KMS-11 (cell line): ENCODE measurements around the gene FBLIM1.
A peak's percentile ranks its signal among the peaks of the same experiment; 100 is the strongest.

Experiments used
- H2AFZ ChIP-seq: fragments of 200-600 bp; sonication (generic); 2 replicates; pipeline ENCODE4 v1.6.1; 2016; ENCODE audit warnings: antibody characterized with exemption, mixed run types, low read depth
- H3K27ac ChIP-seq: fragments of 200-600 bp; sonication (generic); 2 replicates; pipeline ENCODE4 v1.6.1; 2016; ENCODE audit warnings: mild to moderate bottlenecking, mixed run types
- H3K27me3 ChIP-seq: fragments of 200-600 bp; sonication (generic); 2 replicates; pipeline ENCODE4 v1.6.1; 2017; ENCODE audit warnings: mild to moderate bottlenecking, low read depth, mixed run types, moderate library complexity; ENCODE audit not compliant: insufficient read depth
- H3K36me3 ChIP-seq: fragments of 200-600 bp; sonication (generic); 2 replicates; pipeline ENCODE4 v1.6.1; 2017; ENCODE audit warnings: mild to moderate bottlenecking, mixed run types; ENCODE audit not compliant: insufficient read depth
- H3K4me1 ChIP-seq: fragments of 200-600 bp; sonication (generic); 2 replicates; pipeline ENCODE4 v1.6.1; 2016; ENCODE audit warnings: mild to moderate bottlenecking, low read depth, mixed run types; ENCODE audit not compliant: poor library complexity, severe bottlenecking
- H3K4me2 ChIP-seq: fragments of 200-600 bp; sonication (generic); 2 replicates; pipeline ENCODE4 v1.7.0; 2016; ENCODE audit warnings: mild to moderate bottlenecking, mixed run types
- H3K4me3 ChIP-seq: fragments of 200-600 bp; sonication (generic); IDR thresholded peaks from 2 replicates; pipeline ENCODE4 v1.6.1; 2017; ENCODE audit warnings: low read depth, low read length, mixed read lengths; ENCODE audit not compliant: insufficient read depth
- H3K79me2 ChIP-seq: fragments of 200-600 bp; sonication (generic); 2 replicates; pipeline ENCODE4 v1.6.1; 2016; ENCODE audit warnings: low read depth, mixed run types; ENCODE audit not compliant: insufficient read depth
- H3K9ac ChIP-seq: fragments of 200-600 bp; sonication (generic); 2 replicates; pipeline ENCODE4 v1.6.1; 2016; ENCODE audit warnings: mild to moderate bottlenecking, mixed run types
- H4K20me1 ChIP-seq: fragments of 200-600 bp; sonication (generic); 2 replicates; pipeline ENCODE4 v1.6.1; 2016; ENCODE audit warnings: mild to moderate bottlenecking, mixed run types; ENCODE audit not compliant: insufficient read depth
- TF ChIP-seq, protein P1 (sequence below): fragments of 200-600 bp; sonication (generic); conservative IDR thresholded peaks from 2 replicates; pipeline ENCODE4 v1.6.1; 2017; ENCODE audit warnings: low read depth, mild to moderate bottlenecking, antibody characterized with exemption, low read length, moderate library complexity, mixed read lengths

FBLIM1 gene

DNA sequence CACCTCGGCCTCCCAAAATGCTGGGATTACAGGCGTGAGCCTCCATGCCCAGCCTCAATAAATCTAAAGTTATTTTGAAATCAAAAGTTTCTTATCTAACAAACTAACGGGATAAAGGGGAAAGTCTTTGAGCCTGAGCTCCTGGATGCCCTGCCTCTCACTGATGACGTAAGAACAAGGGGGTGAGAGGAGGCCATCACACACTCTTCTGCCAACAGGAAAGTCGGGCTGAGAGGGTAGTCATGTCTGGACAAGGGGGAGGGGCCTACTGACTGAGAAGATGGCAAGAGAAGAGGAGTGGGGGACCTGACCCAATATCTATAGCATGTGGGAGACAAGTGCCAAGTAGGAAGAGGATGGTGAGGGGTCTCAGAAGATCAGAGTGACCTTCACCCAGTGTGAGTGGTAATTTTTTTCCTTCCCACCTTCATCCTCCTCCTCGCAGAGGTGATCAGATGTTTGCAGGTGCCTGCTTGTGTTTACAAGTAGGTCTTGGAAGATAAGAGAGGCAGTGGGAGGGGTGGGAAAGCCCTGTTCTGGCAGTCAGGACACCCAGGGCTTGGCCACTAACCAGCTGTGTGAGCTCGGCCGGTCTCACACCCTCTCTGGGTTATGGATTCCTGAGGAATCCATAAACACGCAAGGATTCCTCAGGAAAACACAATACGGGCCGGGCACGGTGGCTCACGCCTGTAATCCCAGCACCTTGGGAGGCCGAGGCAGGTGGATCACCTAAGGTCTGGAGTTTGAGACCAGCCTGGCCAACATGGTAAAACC is 39.2 kb downstream of the FBLIM1 start:
- H3K27ac ChIP-seq, result no peak overlapping the region
- no peaks in the 10 kb centered on the region for H3K79me2 ChIP-seq
- H3K9ac ChIP-seq, result no peak overlapping the region
- TF ChIP-seq, protein P1, sequence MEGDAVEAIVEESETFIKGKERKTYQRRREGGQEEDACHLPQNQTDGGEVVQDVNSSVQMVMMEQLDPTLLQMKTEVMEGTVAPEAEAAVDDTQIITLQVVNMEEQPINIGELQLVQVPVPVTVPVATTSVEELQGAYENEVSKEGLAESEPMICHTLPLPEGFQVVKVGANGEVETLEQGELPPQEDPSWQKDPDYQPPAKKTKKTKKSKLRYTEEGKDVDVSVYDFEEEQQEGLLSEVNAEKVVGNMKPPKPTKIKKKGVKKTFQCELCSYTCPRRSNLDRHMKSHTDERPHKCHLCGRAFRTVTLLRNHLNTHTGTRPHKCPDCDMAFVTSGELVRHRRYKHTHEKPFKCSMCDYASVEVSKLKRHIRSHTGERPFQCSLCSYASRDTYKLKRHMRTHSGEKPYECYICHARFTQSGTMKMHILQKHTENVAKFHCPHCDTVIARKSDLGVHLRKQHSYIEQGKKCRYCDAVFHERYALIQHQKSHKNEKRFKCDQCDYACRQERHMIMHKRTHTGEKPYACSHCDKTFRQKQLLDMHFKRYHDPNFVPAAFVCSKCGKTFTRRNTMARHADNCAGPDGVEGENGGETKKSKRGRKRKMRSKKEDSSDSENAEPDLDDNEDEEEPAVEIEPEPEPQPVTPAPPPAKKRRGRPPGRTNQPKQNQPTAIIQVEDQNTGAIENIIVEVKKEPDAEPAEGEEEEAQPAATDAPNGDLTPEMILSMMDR, result no peak
- H4K20me1 ChIP-seq, result no peaks in the 10 kb centered on the region
- no peak overlapping the region for H3K4me2 ChIP-seq
- no peak overlapping the region for H3K4me3 ChIP-seq
- no peaks in the 10 kb centered on the region for H3K27me3 ChIP-seq
- peaks cover 12% of the 10 kb centered on the region for H3K4me1 ChIP-seq
- no peaks in the 10 kb centered on the region for H3K36me3 ChIP-seq
- H2AFZ ChIP-seq, result no peak overlapping the region

DNA sequence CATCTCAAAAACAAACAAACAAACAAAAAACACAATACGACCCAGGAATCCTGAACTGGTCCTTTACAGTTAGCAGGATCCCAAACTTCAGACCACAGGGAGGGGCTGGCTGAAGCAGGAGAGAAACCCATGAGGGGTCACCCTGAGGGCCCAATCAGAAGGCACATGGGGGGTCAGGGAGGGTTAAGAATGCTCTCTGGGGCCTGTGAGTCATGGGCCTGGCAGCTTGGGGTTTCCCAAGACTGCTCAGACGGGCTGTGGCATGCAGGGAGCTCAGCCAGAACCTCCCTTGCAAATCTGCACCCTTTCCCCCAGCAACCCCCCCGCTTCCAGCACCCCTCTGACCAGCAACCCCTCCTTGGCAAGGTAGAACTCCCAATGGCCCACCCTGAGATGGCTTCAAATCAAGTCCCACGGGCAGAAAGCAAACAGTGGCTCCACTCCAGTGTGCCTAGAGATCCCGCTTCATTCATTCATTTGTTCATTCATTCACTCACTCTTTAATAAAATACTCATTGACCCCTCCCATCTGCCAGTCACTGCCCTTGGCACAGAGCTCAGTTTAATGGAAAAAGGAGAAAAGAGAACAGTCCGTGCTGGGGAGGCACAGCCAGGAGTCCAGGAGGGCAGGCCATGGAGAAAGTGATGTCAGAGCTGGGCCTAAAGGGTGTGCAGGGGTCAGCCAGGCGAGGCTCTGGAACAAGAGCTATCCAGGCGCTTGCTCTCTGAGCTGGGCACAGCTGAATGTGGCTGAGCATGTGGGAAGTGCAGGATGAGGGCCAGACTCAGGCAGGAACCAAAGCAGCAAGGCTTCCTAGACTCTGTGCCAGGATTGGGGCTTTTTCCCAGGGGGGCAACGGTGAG is 40.6 kb downstream of the FBLIM1 start:
- H3K36me3 ChIP-seq, result no peaks in the 10 kb centered on the region
- TF ChIP-seq, protein P1, result no peak
- no peaks in the 10 kb centered on the region for H3K79me2 ChIP-seq
- H2AFZ ChIP-seq, result no peak overlapping the region; the same call in 1 of the 2 replicates
- no peak overlapping the region for H3K4me3 ChIP-seq
- no peak overlapping the region for H3K9ac ChIP-seq
- 0 out of 2 replicates have a peak overlapping the region, but pooled peaks have one; percentile 21 for H3K4me2 ChIP-seq
- H3K4me1 ChIP-seq, result peaks cover 16% of the 10 kb centered on the region
- no peaks in the 10 kb centered on the region for H4K20me1 ChIP-seq
- H3K27me3 ChIP-seq, result no peaks in the 10 kb centered on the region
- no peak overlapping the region for H3K27ac ChIP-seq

DNA sequence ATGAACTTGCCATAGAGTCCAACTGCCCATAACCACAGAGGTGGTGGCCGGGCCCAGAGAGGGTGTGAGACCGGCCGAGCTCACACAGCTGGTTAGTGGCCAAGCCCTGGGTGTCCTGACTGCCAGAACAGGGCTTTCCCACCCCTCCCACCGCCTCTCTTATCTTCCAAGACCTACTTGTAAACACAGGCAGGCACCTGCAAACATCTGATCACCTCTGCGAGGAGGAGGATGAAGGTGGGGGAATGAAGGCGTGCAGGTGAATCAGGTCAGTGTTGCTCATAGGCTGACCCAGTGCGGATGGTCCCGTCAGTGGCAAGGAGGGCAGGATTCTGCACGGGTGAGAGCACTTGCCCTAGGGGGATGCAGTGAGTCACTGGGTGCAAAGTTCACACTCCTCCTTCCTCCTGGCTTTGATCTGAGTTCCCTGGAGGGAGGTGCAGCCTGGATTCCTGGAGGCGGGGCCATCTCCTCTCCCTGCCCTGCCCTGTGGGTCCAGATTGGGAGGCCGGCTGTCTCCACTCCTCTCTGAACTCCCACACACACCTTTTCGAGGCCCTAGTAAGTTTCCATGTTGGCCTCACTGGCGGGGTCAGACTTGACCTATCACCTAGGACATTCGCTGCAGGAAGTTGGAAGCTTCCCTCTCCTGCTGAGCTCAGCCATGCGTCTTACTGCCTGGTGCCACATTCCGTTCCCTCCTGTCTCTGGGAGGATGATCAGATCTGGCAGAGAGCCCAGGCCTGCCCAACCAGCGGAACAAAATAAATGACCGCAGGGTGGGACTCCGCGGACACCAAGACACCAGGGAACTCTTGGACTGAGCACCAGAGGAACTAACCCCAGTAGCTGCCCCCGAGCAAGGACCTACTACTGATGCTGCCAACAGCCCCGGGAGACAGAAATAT is 41.6 kb downstream of the FBLIM1 start:
- Histone ChIP-seq H3K79me2 (no peaks in the 10 kb centered on the region), H3K27ac (no peak overlapping the region), H3K27me3 (no peaks in the 10 kb centered on the region), H3K9ac (no peak overlapping the region), H3K4me3 (no peak overlapping the region), H4K20me1 (no peaks in the 10 kb centered on the region), H2AFZ (no peak overlapping the region), H3K4me1 (peaks cover 16% of the 10 kb centered on the region), H3K4me2 (no peak overlapping the region), H3K36me3 (no peaks in the 10 kb centered on the region)
- TF ChIP-seq, protein P1, result no peak
